ENCODE results near the gene TBKBP1.

The TBKBP1 gene

GRCh38 chr17:47713980-47714700 lies 20.2 kb downstream of the TBKBP1 start:
- no peak for DNase-seq

DNA sequence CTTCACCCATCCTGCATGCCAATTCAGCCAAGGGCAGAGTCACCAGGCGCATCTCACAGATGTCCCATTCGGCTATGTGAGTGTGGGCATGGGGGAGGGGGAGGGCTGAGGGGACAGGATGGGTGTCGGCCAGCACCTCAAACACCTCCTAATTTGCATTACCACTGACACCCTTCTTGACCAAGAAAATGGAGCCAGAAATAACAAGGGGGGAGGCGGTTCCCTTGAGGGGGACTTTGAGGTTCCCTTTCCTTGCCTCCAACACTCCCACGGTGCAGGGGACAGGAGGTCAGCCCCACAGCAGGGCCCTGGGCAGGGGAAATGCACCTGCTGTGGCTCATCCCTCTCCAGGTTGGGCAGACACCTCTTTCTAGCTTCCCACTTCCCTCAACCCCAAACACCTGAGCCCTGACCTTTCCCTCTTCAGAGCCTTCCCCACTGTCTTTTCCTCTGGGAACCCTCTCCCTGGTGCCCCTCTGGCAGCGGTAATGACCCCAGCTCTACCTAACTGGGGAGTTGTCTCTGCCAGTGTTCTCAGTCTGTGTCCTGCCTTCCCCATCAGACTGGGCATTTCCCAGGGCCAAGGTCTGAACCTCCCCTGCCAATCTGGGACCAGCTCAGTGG lies 20.9 kb downstream of the TBKBP1 start:
- no peak for DNase-seq

GRCh38 chr17:47715669-47716325 lies 21.8 kb downstream of the TBKBP1 start:
- DNase-seq, result no peak

GRCh38 chr17:47716375-47716774 lies 22.4 kb downstream of the TBKBP1 start:
- no peak for DNase-seq

GRCh38 chr17:47717261-47717697 lies 23.3 kb downstream of the TBKBP1 start:
- DNase-seq, result no peak

DNA sequence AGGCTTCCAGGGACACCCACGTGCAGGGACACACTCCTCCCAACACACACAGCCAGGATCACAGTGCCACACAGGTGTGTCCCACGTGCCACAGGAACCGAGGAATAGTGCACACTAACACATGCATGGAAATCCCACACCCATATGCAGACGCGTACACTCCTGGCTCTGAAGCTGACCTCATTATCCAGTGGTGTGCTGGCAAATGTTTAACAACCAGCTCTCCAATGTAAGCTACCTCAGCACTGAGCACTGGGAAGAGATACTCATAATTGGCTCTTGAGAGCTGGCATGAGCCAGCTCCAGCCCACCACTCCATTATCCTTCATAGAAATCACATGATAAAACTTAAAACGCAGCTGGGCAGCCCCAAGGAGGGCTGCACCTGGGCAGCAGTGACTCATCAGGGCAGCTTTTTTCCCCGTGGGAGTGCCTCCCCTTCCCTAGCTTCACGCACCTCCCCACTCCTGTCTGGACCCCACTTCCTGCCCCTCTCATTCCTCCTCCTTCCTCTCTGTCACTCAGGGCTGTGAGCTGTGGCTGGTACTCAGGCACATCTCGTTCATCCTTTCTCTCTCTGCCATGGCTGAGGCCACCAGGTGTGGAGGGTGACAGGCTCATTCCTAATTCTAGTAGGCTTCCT lies 24.1 kb downstream of the TBKBP1 start:
- DNase-seq, result no peak

DNA sequence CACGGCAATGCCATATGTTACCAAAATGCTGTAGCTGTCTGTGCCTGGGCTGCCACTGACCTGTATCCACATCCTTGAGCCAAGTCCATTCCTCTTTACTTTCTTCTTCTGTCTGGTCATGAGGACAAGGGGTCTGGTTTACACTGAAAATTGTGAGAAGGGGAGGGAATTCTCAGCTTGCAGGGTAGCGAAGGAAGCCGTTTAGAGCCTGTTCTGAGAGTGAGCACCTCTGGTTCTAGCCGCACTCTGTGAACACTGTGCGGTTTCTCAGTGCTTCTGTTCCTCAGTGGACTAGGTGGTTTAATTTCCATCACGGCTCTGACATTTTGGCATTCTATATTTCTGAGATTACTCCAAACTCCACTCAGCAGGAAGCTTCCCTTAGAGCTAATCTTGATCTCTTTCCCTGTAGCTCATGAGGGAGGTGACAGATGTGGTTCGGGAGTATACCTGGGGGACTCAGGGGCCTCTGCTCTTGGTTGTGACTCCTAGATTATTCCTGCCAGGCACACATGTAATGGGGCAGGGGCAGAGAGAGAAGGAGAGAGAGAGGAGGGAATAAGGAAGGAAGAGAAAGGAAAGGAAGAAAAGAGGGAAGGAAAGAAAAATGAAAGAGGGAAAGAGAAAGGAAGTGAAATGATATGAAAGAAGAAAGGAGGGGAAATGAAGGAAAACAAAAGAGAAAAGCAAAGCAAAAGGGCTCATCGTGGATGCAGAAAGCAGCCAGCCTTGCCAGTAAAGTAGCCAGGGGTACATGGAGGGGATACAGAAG lies 24.9 kb downstream of the TBKBP1 start:
- DNase-seq, result no peak

- no peak for DNase-seq
Measured at GRCh38 chr17:47719411-47720152, 25.6 kb downstream of the TBKBP1 start.

GRCh38 chr17:47720196-47720595 lies 26.2 kb downstream of the TBKBP1 start:
- no peak for DNase-seq

- DNase-seq, result no peak
Measured at GRCh38 chr17:47720754-47721533, 27.0 kb downstream of the TBKBP1 start.

GRCh38 chr17:47721725-47722124 lies 27.8 kb downstream of the TBKBP1 start:
- DNase-seq, result no peak

DNA sequence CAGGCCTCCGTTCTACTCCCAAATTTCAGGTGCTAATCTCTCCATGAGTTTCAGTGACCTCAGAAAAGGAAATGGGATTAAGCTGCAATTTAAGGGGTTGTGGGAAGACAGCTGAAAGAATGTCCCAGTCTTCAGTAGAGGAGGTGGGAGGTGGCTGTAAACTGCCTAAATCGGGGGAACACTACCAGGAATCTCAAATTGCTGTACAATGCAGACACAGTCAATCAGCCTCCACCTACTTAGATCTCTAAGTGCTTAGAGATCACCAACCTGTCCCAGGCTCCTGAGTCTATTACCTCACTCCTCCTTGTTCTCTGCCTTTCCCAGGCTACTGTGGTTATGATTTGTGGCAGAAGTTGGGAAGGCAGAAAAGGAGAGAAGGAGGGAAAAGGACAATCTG lies 30.7 kb downstream of the TBKBP1 start:
- no peak for DNase-seq

- DNase-seq, result no peak
Measured at GRCh38 chr17:47725446-47726111, 31.6 kb downstream of the TBKBP1 start.

DNA sequence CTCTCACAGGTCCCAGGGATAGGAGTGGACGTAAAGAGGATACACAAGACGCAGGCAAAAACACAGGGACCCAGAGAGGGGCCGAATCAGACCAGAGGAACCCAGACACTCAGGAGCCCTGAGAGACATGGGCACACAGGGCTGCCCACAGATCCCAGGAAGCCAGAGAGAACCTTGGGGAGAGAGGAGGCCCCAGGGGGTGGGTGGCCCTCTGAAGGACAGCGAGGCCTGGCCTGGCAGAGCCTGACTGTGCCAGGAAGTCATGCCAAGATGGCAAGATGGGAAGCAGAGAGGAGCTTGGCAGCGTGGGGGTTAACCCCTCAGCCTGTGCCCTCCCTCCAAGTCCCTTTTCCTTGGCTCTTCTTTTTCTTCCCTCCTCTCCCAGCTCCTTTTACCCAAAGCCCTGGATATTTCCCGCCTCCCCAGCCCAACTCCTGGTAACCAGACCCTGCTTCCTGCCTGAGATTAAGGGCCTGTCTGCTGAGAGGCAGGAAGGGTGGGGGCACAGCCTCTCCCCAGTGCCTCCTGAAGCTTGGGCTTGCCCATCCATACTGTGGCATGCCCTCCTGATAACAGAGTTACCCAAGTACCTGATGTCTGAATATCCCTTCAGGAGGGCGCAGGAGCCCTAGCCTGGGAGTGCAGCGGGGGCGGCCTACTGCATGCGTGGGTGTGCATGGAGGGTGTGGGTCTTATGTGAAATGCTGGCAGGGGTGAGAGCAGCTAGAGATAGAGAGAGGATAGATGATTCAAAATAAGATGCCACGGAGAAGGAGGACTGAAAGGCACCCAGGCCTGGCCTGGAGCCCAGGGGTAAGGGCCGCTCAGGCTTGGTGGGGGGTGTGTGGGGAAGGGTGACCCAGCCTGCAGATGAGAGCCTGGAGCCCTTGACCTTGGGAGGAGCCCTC lies 33.1 kb downstream of the TBKBP1 start:
- no peak for DNase-seq

DNA sequence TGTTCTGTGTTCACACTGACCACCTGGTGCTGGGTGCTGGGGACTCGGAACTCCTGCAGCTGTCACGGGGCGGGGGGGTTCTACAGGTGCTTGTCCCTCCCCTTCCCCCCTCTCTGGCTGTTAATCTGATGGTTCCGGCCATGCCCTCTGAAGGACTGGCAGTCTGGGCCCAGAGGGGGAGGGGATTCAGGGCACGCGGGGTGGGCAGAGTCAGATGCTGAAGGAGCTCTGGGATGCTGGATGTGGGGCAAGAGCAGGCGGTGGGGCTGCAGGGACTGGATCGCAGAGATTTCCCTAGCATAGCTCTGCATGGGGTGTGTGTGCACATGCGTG lies 33.7 kb downstream of the TBKBP1 start:
- DNase-seq, result no peak

DNA sequence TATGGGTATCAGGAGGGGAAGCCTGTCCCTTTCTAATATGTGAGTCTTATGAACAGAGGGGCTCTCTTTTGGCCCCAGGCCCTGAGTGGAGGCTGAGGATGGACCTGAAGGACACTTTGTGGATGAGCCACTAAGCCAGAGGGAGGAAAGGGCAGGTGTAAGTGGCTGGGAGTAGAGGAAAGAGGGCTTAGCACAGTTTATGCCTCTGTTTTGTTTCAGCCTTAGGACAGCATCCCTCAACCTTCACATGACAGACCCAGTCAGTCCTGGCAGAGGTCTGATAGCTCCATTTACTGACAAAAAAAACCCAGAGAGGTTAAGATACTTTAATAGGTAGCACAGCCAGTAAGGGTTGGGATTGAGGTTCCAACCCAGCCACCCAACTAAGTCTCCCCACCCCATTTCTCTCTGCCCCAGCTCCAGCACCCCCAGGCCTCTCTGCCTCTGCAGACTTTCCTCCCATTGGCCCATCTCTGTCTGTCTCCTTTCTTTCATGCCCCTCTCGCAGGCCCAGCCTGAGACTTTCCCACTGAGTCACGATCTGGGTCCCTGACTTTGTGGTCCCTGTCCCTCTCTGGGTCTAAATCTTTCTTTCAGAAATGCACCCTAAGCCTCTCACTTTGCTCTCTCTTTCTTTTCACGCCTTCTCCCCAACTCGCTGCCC lies 34.4 kb downstream of the TBKBP1 start:
- DNase-seq, result no peak

- DNase-seq, result no peak
Measured at GRCh38 chr17:47729476-47729875, 35.5 kb downstream of the TBKBP1 start.

DNA sequence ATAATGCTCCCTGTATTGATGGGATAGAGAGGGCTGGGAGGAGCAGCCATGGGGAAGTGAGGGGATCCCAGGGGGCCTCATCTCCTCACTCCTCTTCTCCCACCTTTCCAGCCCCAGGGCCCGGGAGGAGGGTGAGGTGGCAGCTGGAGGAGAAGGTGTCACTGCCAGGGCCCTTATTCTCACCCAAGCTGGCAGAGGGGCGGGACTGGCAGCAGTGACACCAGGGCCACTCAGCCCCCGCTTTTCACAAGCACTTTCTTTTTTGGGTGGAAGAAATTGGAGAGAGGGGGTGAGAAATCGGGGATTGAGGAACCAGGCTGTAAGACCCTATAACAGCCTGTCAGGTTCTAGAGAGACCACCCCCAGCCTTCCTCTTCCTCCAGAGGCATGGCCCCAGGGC lies 36.7 kb downstream of the TBKBP1 start:
- DNase-seq, result no peak
